HG03025 (cell line): ENCODE data around the gene NOM1.

Experiments used
- ATAC-seq: cut with Tn5 transposase; IDR thresholded peaks from one replicate; pipeline ENCODE4 v1.9.1; 2021; ENCODE audit warnings: mild to moderate bottlenecking, moderate library complexity; ENCODE audit not compliant: unreplicated experiment, low FRiP score

Gene NOM1

GRCh38 chr7:157003445-157003755 lies 53.9 kb downstream of the NOM1 start:
- no peak for ATAC-seq

GRCh38 chr7:157003756-157004520 lies 54.4 kb downstream of the NOM1 start:
- no peak for ATAC-seq

- no peak for ATAC-seq
Observed at GRCh38 chr7:157004521-157005455, 55.3 kb downstream of the NOM1 start.

GRCh38 chr7:157005456-157006204 lies 56.1 kb downstream of the NOM1 start:
- ATAC-seq: no peak

- no peak for ATAC-seq
Observed at GRCh38 chr7:157006205-157006747, 56.8 kb downstream of the NOM1 start.

- ATAC-seq: no peak
Observed at GRCh38 chr7:157006829-157007469, 57.4 kb downstream of the NOM1 start.

- no peak for ATAC-seq
Observed at GRCh38 chr7:157007470-157008066, 58.1 kb downstream of the NOM1 start.

- ATAC-seq: no peak
Observed at GRCh38 chr7:157008206-157009169, 59.0 kb downstream of the NOM1 start.

GRCh38 chr7:157009170-157009777 lies 59.8 kb downstream of the NOM1 start:
- ATAC-seq: peak; percentile 16

GRCh38 chr7:157009778-157010587 lies 60.5 kb downstream of the NOM1 start:
- peak; percentile 41 for ATAC-seq

GRCh38 chr7:157010588-157011332 lies 61.2 kb downstream of the NOM1 start, which contains the start of gene MNX1:
Gene MNX1, minus strand, starts transcription at chr7:157010663. Its CDS starts 313 bp downstream, at chr7:157010350.
- peak; percentile 83 for ATAC-seq

- no peak for ATAC-seq
Observed at GRCh38 chr7:157011333-157012112, 62.0 kb downstream of the NOM1 start.

GRCh38 chr7:157012113-157012547 lies 62.6 kb downstream of the NOM1 start:
- no peak for ATAC-seq

GRCh38 chr7:157013101-157013500 lies 63.6 kb downstream of the NOM1 start:
- ATAC-seq: no peak

- no peak for ATAC-seq
Observed at GRCh38 chr7:157013602-157014549, 64.4 kb downstream of the NOM1 start.
